Measurements from ENCODE around the gene CLIP3. TPM values are rescaled to one million over a fixed set of nuclear protein-coding genes. Genes with fewer than 3 reads are reported as not detected.

The CLIP3 gene
- total and polyA plus RNA-seq, 8 donors = 1.8 to 17.1 (median 6.5) TPM

GRCh38 chr19:36027696-36028095 lies 5.0 kb downstream of the CLIP3 start:
- intact Hi-C loops (cut with DNase I; ENCODE audit: low total_unique reads) = no loop called here
- TF ChIP-seq POLR2A (IDR thresholded peaks at IDR 0.05) (no peak), EP300 (IDR thresholded peaks at IDR 0.05) (no peak), POLR2AphosphoS5 (IDR thresholded peaks at IDR 0.05) (no peak), CTCF (IDR thresholded peaks at IDR 0.05) (no peak)
- WGBS, 5 donors = 97 to 100% (median 97%) methylated on average over 6 of the region's 6 CpGs

GRCh38 chr19:36026091-36026876 lies 6.4 kb downstream of the CLIP3 start:
- no peak for DNase-seq
- Histone ChIP-seq H3K4me1 (peaks cover 0 to 3% (median 1%) of the 10 kb centered on the region in 4 donors), H3K27me3 (no peaks in the 10 kb centered on the region), H3K27ac (no peak overlapping the region), H3K9me3 (no peaks in the 10 kb centered on the region), H3K36me3 (peaks cover 4 to 73% (median 58%) of the 10 kb centered on the region in 4 donors), H3K4me3 (no peak overlapping the region)
- TF ChIP-seq POLR2A (IDR thresholded peaks at IDR 0.05) = no peak
- no peak for TF ChIP-seq POLR2AphosphoS5 (IDR thresholded peaks at IDR 0.05)
- intact Hi-C loops (cut with DNase I; ENCODE audit: low total_unique reads) = no loop called here
- WGBS, 5 donors = 93 to 95% (median 94%) methylated on average over 40 to 49 of the region's 49 CpGs

More at GRCh38 chr19:36027696-36028095, 5.0 kb downstream of the CLIP3 start:
- H3K4me1 ChIP-seq = peaks cover 0 to 17% (median 12%) of the 10 kb centered on the region in 4 donors
- H3K27ac ChIP-seq = no peak overlapping the region
- peaks cover 4 to 59% (median 46%) of the 10 kb centered on the region in 4 donors for H3K36me3 ChIP-seq
- peaks cover 0 to 9% (median 0%) of the 10 kb centered on the region in 3 donors for H3K27me3 ChIP-seq
- DNase-seq = no peak
- no peak overlapping the region for H3K4me3 ChIP-seq
- no peaks in the 10 kb centered on the region for H3K9me3 ChIP-seq

- no peak overlapping the region for H3K4me3 ChIP-seq
- no peaks in the 10 kb centered on the region for H3K9me3 ChIP-seq
- H3K27me3 ChIP-seq = no peaks in the 10 kb centered on the region
- peaks cover 4 to 80% (median 63%) of the 10 kb centered on the region in 4 donors for H3K36me3 ChIP-seq
- no peak overlapping the region for H3K27ac ChIP-seq
- no peak for DNase-seq
- TF ChIP-seq EP300 (IDR thresholded peaks at IDR 0.05) = no peak
- TF ChIP-seq POLR2AphosphoS5 (IDR thresholded peaks at IDR 0.05) = no peak
- no peak for TF ChIP-seq POLR2A (IDR thresholded peaks at IDR 0.05)
- TF ChIP-seq CTCF (IDR thresholded peaks at IDR 0.05) = no peak
- intact Hi-C loops (cut with DNase I; ENCODE audit: low total_unique reads) = no loop called here
- no peaks in the 10 kb centered on the region for H3K4me1 ChIP-seq
- WGBS, 5 donors = 54 to 82% (median 65%) methylated on average over 1 of the region's 1 CpG
Observed at GRCh38 chr19:36025541-36025940, 7.1 kb downstream of the CLIP3 start.

- DNase-seq = no peak
- H3K27me3 ChIP-seq = no peaks in the 10 kb centered on the region
- intact Hi-C loops (cut with DNase I; ENCODE audit: low total_unique reads) = no loop called here
- no peak overlapping the region for H3K4me3 ChIP-seq
- 86 to 94% (median 90%) methylated on average over 5 of the region's 5 CpGs for WGBS, 5 donors
- TF ChIP-seq EP300 (IDR thresholded peaks at IDR 0.05) (no peak), POLR2A (IDR thresholded peaks at IDR 0.05) (no peak), CTCF (IDR thresholded peaks at IDR 0.05) (no peak), POLR2AphosphoS5 (IDR thresholded peaks at IDR 0.05) (no peak)
- H3K9me3 ChIP-seq = no peaks in the 10 kb centered on the region
- H3K4me1 ChIP-seq = no peaks in the 10 kb centered on the region
- peaks cover 11 to 97% (median 72%) of the 10 kb centered on the region in 4 donors for H3K36me3 ChIP-seq
- no peak overlapping the region for H3K27ac ChIP-seq
Observed at GRCh38 chr19:36023432-36023831, 9.2 kb downstream of the CLIP3 start.

Data from stomach (tissue), 9 donors.